IMR-90 (cell line): ENCODE results near the gene NDOR1. TPM values are rescaled to one million over a fixed set of nuclear protein-coding genes. Genes with fewer than 3 reads are reported as not detected.

Experiments
- ATAC-seq: fragments of 200-7000 bp; cut with Tn5 transposase; 2 replicates; pipeline ENCODE4 v1.9.1; 2020; ENCODE audit warnings: low read depth, mild to moderate bottlenecking, moderate library complexity
- BruUV-seq: library from RNA; stranded (reverse); fragments of 400-500 nt; replicated peaks from 2 replicates; lab custom pipeline; 2021; lab: Mats Ljungman, UMichigan
- CTCF ChIA-PET: fragments of 300-600 bp; formaldehyde crosslinking; extraction: SDS; loops from one replicate; lab custom pipeline; 2021; ENCODE audit warnings: antibody characterized with exemption; lab: Yijun Ruan, JAX
- POLR2A ChIA-PET: fragments of 300-600 bp; sonication (Branson Sonifier 250); formaldehyde crosslinking; loops from one replicate; lab custom pipeline; 2022; ENCODE audit warnings: antibody characterized with exemption; ENCODE audit not compliant: unreplicated experiment; lab: Charles Lee
- DNase-seq: peaks from one replicate; pipeline ENCODE4 v3.0.0; 2013
- H2AFZ ChIP-seq: replicated peaks from 2 replicates; pipeline ENCODE3; 2013; ENCODE audit warnings: low read length, mild to moderate bottlenecking; ENCODE audit not compliant: poor library complexity
- H2AK5ac ChIP-seq: 2 replicates; pipeline ENCODE4 v1.6.1; 2013; ENCODE audit warnings: low read depth, low read length, inconsistent platforms
- H2AK9ac ChIP-seq: replicated peaks from 2 replicates; pipeline ENCODE3; 2013; ENCODE audit warnings: mild to moderate bottlenecking, low read depth, low read length, moderate library complexity; ENCODE audit not compliant: poor library complexity
- H2BK120ac ChIP-seq: 2 replicates; pipeline ENCODE4 v1.6.1; 2013; ENCODE audit warnings: low read depth, low read length, inconsistent platforms
- H2BK15ac ChIP-seq: 3 replicates; pipeline ENCODE4 v1.6.1; 2013; ENCODE audit warnings: low read depth, low read length, inconsistent platforms
- H2BK20ac ChIP-seq: 2 replicates; pipeline ENCODE4 v1.6.1; 2013; ENCODE audit warnings: low read depth, mild to moderate bottlenecking, inconsistent platforms, low read length, moderate library complexity
- H2BK5ac ChIP-seq: 2 replicates; pipeline ENCODE4 v1.6.1; 2013; ENCODE audit warnings: mild to moderate bottlenecking, low read depth, low read length, inconsistent platforms; ENCODE audit not compliant: poor library complexity, severe bottlenecking
- H3K14ac ChIP-seq: replicated peaks from 2 replicates; pipeline ENCODE4 v1.6.1; 2013; ENCODE audit warnings: low read depth, low read length, inconsistent platforms
- H3K18ac ChIP-seq: 2 replicates; pipeline ENCODE4 v1.6.1; 2013; ENCODE audit warnings: low read depth, low read length, control low read depth
- H3K23ac ChIP-seq: 2 replicates; pipeline ENCODE4 v1.6.1; 2013; ENCODE audit warnings: low read depth, low read length, inconsistent platforms
- H3K27ac ChIP-seq: 2 replicates; pipeline ENCODE4 v1.5.1; 2013; ENCODE audit warnings: mild to moderate bottlenecking, control low read depth, low read length; ENCODE audit not compliant: insufficient read depth
- H3K27me3 ChIP-seq: 2 replicates; pipeline ENCODE4 v1.6.1; 2013; ENCODE audit warnings: low read length; ENCODE audit not compliant: control insufficient read depth, insufficient read depth
- H3K36me3 ChIP-seq: 2 replicates; pipeline ENCODE4 v1.6.1; 2013; ENCODE audit warnings: low read length, mixed read lengths; ENCODE audit not compliant: control insufficient read depth, insufficient read depth
- H3K4ac ChIP-seq: 2 replicates; pipeline ENCODE4 v1.6.1; 2013; ENCODE audit warnings: low read depth, low read length, inconsistent platforms
- H3K4me1 ChIP-seq: 2 replicates; pipeline ENCODE4 v1.6.1; 2013; ENCODE audit warnings: low read length, mixed read lengths; ENCODE audit not compliant: control insufficient read depth, insufficient read depth
- H3K4me2 ChIP-seq: 2 replicates; pipeline ENCODE4 v1.6.1; 2013; ENCODE audit warnings: low read depth, mild to moderate bottlenecking, control low read depth, low read length, moderate library complexity
- H3K4me3 ChIP-seq: 2 replicates; pipeline ENCODE4 v1.5.1; 2013; ENCODE audit warnings: low read depth, mild to moderate bottlenecking, control low read depth, low read length, moderate library complexity; ENCODE audit not compliant: insufficient read depth
- H3K56ac ChIP-seq: 2 replicates; pipeline ENCODE4 v1.6.1; 2013; ENCODE audit warnings: low read length, inconsistent platforms; ENCODE audit not compliant: insufficient read depth; ENCODE audit errors: extremely low read depth
- H3K79me1 ChIP-seq, 2 experiments: 2 replicates each; pipeline ENCODE4 v1.6.1; 2013; ENCODE audit warnings: low read length in 2 of 2, inconsistent platforms in 1 of 2, low read depth in 1 of 2
- H3K9ac ChIP-seq: 2 replicates; pipeline ENCODE4 v1.6.1; 2013; ENCODE audit warnings: low read depth, low read length, control low read depth
- H3K9me1 ChIP-seq: 2 replicates; pipeline ENCODE4 v1.6.1; 2013; ENCODE audit warnings: low read length, inconsistent platforms; ENCODE audit not compliant: insufficient read depth
- H3K9me3 ChIP-seq: 2 replicates; pipeline ENCODE4 v1.6.1; 2013; ENCODE audit warnings: low read length; ENCODE audit not compliant: control insufficient read depth, insufficient read depth
- H4K20me1 ChIP-seq: 2 replicates; pipeline ENCODE4 v1.6.1; 2013; ENCODE audit warnings: low read length, inconsistent platforms; ENCODE audit not compliant: insufficient read depth
- H4K5ac ChIP-seq: 2 replicates; pipeline ENCODE4 v1.6.1; 2013; ENCODE audit warnings: mild to moderate bottlenecking, low read depth, low read length, control low read depth
- H4K8ac ChIP-seq, 2 experiments: 2 replicates each; pipeline ENCODE4 v1.6.1; 2013; ENCODE audit warnings: low read depth in 2 of 2, low read length in 2 of 2, control low read depth in 1 of 2, inconsistent platforms in 1 of 2
- H4K91ac ChIP-seq: 2 replicates; pipeline ENCODE4 v1.6.1; 2013; ENCODE audit warnings: low read depth, low read length, inconsistent platforms; ENCODE audit not compliant: insufficient read depth
- CEBPB ChIP-seq: IDR thresholded peaks from 2 replicates; pipeline ENCODE4 v1.6.1; 2012; ENCODE audit warnings: low read depth, low read length, improper control_type of control experiment
- FOS ChIP-seq: fragments of 150-350 bp; IDR thresholded peaks from 2 replicates; pipeline ENCODE4 v1.6.1; 2016; ENCODE audit warnings: low read depth, low read length
- RAD21 ChIP-seq: IDR thresholded peaks from 2 replicates; pipeline ENCODE4 v1.6.1; 2012; ENCODE audit warnings: low read length, improper control_type of control experiment
- RFX5 ChIP-seq: IDR thresholded peaks from 2 replicates; pipeline ENCODE4 v1.8.0; 2012; ENCODE audit warnings: low read depth, mild to moderate bottlenecking, low read length, moderate library complexity
- WGBS, 2 experiments: methylation state at CpG; one replicate each; pipeline versions ENCODE4 v1.1.5 to v1.1.7; 2013; ENCODE audit warnings: missing lambda C conversion rate in 2 of 2; ENCODE audit not compliant: insufficient read length in 1 of 2; ENCODE audit errors: extremely low coverage in 2 of 2; 5-methylcytosine and 5-hydroxymethylcytosine counted together
- dilution Hi-C: fragments of 300-500 bp; cut with HindIII; formaldehyde crosslinking; loops from one replicate; pipeline ENCODE4 v1.14.3; 2018; ENCODE audit warnings: low sequenced_read_pairs; ENCODE audit not compliant: unreplicated experiment
- in situ Hi-C: fragments of 300-500 bp; cut with MboI; formaldehyde crosslinking; loops from 3 replicates; pipeline ENCODE4 v1.14.3; 2019; ENCODE audit warnings: low sequenced_read_pairs, inconsistent platforms, mixed read lengths
- intact Hi-C: fragments of 100-400 bp; cut with micrococcal nuclease; formaldehyde crosslinking; loops from 2 replicates; pipeline ENCODE4 v1.10.0; 2022
- polyA plus RNA-seq, 3 experiments: library from polyadenylated mRNA; depleted of rRNA; stranded (reverse); fragments of >200 nt; gene quantifications; 2 replicates each; pipeline ENCODE4 v1.2.3, GENCODE V29; 2012; ENCODE audit warnings: low replicate concordance in 1 of 3
- total RNA-seq: library from RNA; depleted of rRNA; stranded (reverse); fragments of >200 nt; gene quantifications from 2 replicates; pipeline ENCODE4 v1.2.3, GENCODE V29; 2012

NDOR1 gene
- total and polyA plus RNA-seq, 2 of the 4 experiments (the other 2 are of a cell fraction): 0.90 to 10.6 TPM

DNA sequence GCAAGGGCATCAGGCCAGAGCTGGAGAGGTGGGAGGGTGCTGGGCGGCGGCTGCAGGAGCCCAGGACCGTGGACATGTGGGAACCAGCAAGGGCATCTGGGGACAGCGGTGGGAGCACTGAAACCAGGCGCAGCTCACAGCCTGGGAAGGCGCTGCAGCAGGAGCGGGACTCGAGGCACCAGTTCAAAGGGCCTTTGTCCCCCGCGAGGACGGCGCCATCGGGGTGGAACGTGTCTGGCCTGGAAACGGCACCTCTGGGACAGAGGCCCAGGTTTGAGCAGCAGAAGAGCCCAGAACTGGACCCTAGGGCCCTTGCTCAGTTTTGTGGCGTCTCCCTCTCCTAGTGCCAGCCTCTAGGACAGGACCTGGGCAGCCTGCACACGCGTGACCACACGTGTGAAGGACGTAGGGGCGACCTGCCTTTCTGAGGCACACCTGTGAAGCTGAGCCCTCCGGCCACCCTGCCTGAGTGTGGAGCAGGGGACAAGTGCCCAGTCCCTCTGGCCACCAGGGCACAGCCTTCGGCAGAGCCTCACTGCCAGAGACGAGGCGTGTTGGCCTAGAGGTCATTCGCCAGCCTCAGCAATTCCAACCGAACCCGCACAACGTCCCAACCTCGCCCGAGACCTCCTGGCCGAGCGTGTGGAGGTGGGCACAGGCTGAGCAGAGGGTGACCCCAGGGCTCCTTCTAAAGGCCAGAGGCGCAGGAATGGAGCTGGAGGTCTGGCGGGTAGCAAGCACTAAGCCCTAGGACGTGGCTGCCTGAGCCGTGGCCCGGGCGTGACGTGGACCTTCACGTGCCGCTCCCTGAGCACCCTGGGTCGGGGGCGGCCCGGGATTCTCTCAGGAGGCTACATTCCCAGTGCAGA lies 31.5 kb upstream of the NDOR1 start:
- H3K9me3 ChIP-seq: no peaks in the 10 kb centered on the region
- no peak overlapping the region for H4K5ac ChIP-seq
- H2BK120ac ChIP-seq: no peak overlapping the region
- no peak overlapping the region for H2AK5ac ChIP-seq
- WGBS, 2 experiments: 85% methylated on average over 36 of the region's 45 CpGs; no CpG with 5 or more reads in 1 of the 2 experiments
- H3K4me3 ChIP-seq: no peak overlapping the region
- H3K79me1 ChIP-seq: no peaks in the 10 kb centered on the region
- H3K14ac ChIP-seq: no peak overlapping the region
- TF ChIP-seq RFX5 (no peak), RAD21 (no peak), CEBPB (no peak), FOS (no peak)
- no peak overlapping the region for H3K23ac ChIP-seq
- no peak overlapping the region for H2BK5ac ChIP-seq
- H3K4me1 ChIP-seq: peaks cover 2% of the 10 kb centered on the region
- dilution Hi-C loops (no loop called here), intact Hi-C loops (no loop called here), in situ Hi-C loops (no loop called here)
- H2AK9ac ChIP-seq: no peak overlapping the region
- H3K4ac ChIP-seq: no peak overlapping the region
- no peak overlapping the region for H2AFZ ChIP-seq
- BruUV-seq: no TSS peak
- H2BK15ac ChIP-seq: no peak overlapping the region
- no peaks in the 10 kb centered on the region for H3K9me1 ChIP-seq
- ATAC-seq: no peak
- peaks cover 32% of the 10 kb centered on the region for H3K27me3 ChIP-seq
- H4K91ac ChIP-seq: no peak overlapping the region
- no peak overlapping the region for H3K9ac ChIP-seq
- no peak overlapping the region for H3K18ac ChIP-seq
- H3K56ac ChIP-seq: no peak overlapping the region
- no peak for DNase-seq
- H3K36me3 ChIP-seq: peaks cover 13% of the 10 kb centered on the region
- ChIA-PET CTCF (no interaction called here), POLR2A (no interaction called here)
- no peak overlapping the region for H3K27ac ChIP-seq
- no peaks in the 10 kb centered on the region; the same call in 1 of the 2 replicates for H4K20me1 ChIP-seq
- no peak overlapping the region for H2BK20ac ChIP-seq
- H3K4me2 ChIP-seq: no peak overlapping the region
- H4K8ac ChIP-seq: no peak overlapping the region
